A549 (cell line): ENCODE data around the gene TTC7B. TPM values are rescaled to one million over a fixed set of nuclear protein-coding genes. Genes with fewer than 3 reads are reported as not detected.

Source experiments
- ATAC-seq, 2 experiments: fragments of 200-7000 bp in 1 of 2; fragments of >200 bp in 1 of 2; cut with Nextera tagmentation in 1 of 2; cut with Tn5 transposase in 1 of 2; 3 replicates each; pipeline versions ENCODE4 v1.8.0 to v1.9.1; 2018 to 2020; ENCODE audit warnings: mild to moderate bottlenecking in 1 of 2, moderate library complexity in 1 of 2
- CTCF ChIA-PET: fragments of 300-600 bp; sonication (Branson Sonifier 250); formaldehyde crosslinking; extraction: SDS; loops from one replicate; lab custom pipeline; 2021; ENCODE audit warnings: antibody characterized with exemption, inconsistent platforms; lab: Yijun Ruan, JAX
- POLR2A ChIA-PET: fragments of 350-600 bp; formaldehyde crosslinking; extraction: SDS; loops from one replicate; lab custom pipeline; 2021; ENCODE audit warnings: antibody characterized with exemption, inconsistent platforms; lab: Yijun Ruan, JAX
- DNase-seq, 2 experiments: peaks; one replicate each; pipeline versions ENCODE4 v3.0.0 to v3.0.0-alpha.2; 2011 to 2016; ENCODE audit warnings: low read depth in 1 of 2, low spot score in 1 of 2
- FAIRE-seq: peaks from 2 replicates; lab custom pipeline; 2011; peaks lifted over from hg19 to GRCh38; lab: Jason Lieb, UNC
- H3K27ac ChIP-seq, 2 experiments: fragments of >200 bp; sonication (Bioruptor Twin); formaldehyde crosslinking; 3 replicates each; pipeline ENCODE4 v1.5.1; 2016 to 2017
- H3K4me1 ChIP-seq: fragments of >200 bp; sonication (Bioruptor Twin); formaldehyde crosslinking; 3 replicates; pipeline ENCODE4 v1.6.1; 2016
- H3K4me2 ChIP-seq: fragments of >200 bp; sonication (Bioruptor Twin); formaldehyde crosslinking; 3 replicates; pipeline ENCODE4 v1.6.1; 2016
- H3K4me3 ChIP-seq: fragments of >200 bp; sonication (Bioruptor Twin); formaldehyde crosslinking; 3 replicates; pipeline ENCODE4 v1.5.1; 2016
- H3K9me3 ChIP-seq: fragments of >200 bp; sonication (Bioruptor Twin); formaldehyde crosslinking; 3 replicates; pipeline ENCODE4 v1.6.1; 2016
- ATOH8 ChIP-seq: fragments of 250-450 bp; sonication (Bioruptor Pico); IDR thresholded peaks from 2 replicates; pipeline ENCODE4 v1.5.0; 2020; ENCODE audit warnings: low read depth, mild to moderate bottlenecking, moderate library complexity
- CHD2 ChIP-seq: fragments of 150-350 bp; IDR thresholded peaks from 2 replicates; pipeline ENCODE4 v1.6.1; 2014; ENCODE audit warnings: low read length; ENCODE audit not compliant: partially characterized antibody
- CHD4 ChIP-seq: fragments of 200-600 bp; sonication (generic); IDR thresholded peaks from 2 replicates; pipeline ENCODE4 v1.6.1; 2016; ENCODE audit warnings: antibody characterized with exemption, mild to moderate bottlenecking, borderline replicate concordance
- EHMT2 ChIP-seq: fragments of 200-600 bp; sonication (generic); IDR thresholded peaks from 2 replicates; pipeline ENCODE4 v1.6.1; 2016; ENCODE audit warnings: antibody characterized with exemption, low read depth, mild to moderate bottlenecking, moderate library complexity
- ELK1 ChIP-seq: fragments of 150-350 bp; IDR thresholded peaks from 2 replicates; pipeline ENCODE4 v1.6.1; 2014; ENCODE audit warnings: low read depth, mild to moderate bottlenecking, low read length
- ESRRA ChIP-seq: fragments of 150-350 bp; IDR thresholded peaks from 2 replicates; pipeline ENCODE4 v1.6.1; 2014; ENCODE audit warnings: mild to moderate bottlenecking, low read length, borderline replicate concordance
- FOSL2 ChIP-seq, 2 experiments: fragments of 450-650 bp in 1 of 2; fragments of >200 bp in 1 of 2; sonication (Bioruptor Twin) in 1 of 2; formaldehyde crosslinking; IDR thresholded peaks; 2 replicates each; pipeline versions ENCODE4 v1.5.0 to v1.6.1; 2016 to 2020; ENCODE audit warnings: mild to moderate bottlenecking in 1 of 2, moderate library complexity in 1 of 2
- FOXS1 ChIP-seq: fragments of 250-450 bp; sonication (Bioruptor Pico); IDR thresholded peaks from 2 replicates; pipeline ENCODE4 v1.5.0; 2020; ENCODE audit warnings: mild to moderate bottlenecking, moderate library complexity
- HDAC2 ChIP-seq: fragments of 200-600 bp; sonication (generic); IDR thresholded peaks from 2 replicates; pipeline ENCODE4 v1.6.1; 2016
- HES2 ChIP-seq: fragments of >200 bp; sonication (Bioruptor Twin); formaldehyde crosslinking; IDR thresholded peaks from 2 replicates; pipeline ENCODE4 v1.6.1; 2016
- HEYL ChIP-seq: fragments of 250-450 bp; sonication (Bioruptor Pico); IDR thresholded peaks from 2 replicates; pipeline ENCODE4 v1.8.0; 2021; ENCODE audit warnings: mild to moderate bottlenecking, moderate library complexity
- HMGXB4 ChIP-seq: fragments of 250-450 bp; sonication (Bioruptor Pico); IDR thresholded peaks from 2 replicates; pipeline ENCODE4 v1.5.0; 2021; ENCODE audit warnings: mild to moderate bottlenecking, moderate library complexity, borderline replicate concordance
- HOXA7 ChIP-seq: fragments of 250-450 bp; sonication (Bioruptor Pico); IDR thresholded peaks from 2 replicates; pipeline ENCODE4 v1.5.0; 2020; ENCODE audit warnings: mild to moderate bottlenecking, moderate library complexity
- HOXB5 ChIP-seq: fragments of 250-450 bp; sonication (Bioruptor Pico); IDR thresholded peaks from 2 replicates; pipeline ENCODE4 v1.5.0; 2020; ENCODE audit warnings: mild to moderate bottlenecking, moderate library complexity
- JUN ChIP-seq, 2 experiments: fragments of >200 bp; sonication (Bioruptor Twin); formaldehyde crosslinking; IDR thresholded peaks; 2 replicates in 1 of 2; 3 replicates in 1 of 2; pipeline ENCODE4 v1.6.1; 2016 to 2017
- KDM1A ChIP-seq: fragments of 200-600 bp; sonication (generic); IDR thresholded peaks from 2 replicates; pipeline ENCODE4 v1.6.1; 2016; ENCODE audit warnings: low read depth, mild to moderate bottlenecking
- MAFK ChIP-seq: fragments of 450-650 bp; IDR thresholded peaks from 2 replicates; pipeline ENCODE4 v1.6.1; 2014; ENCODE audit not compliant: partially characterized antibody
- NFE2L2 ChIP-seq: fragments of 150-350 bp; conservative IDR thresholded peaks from 2 replicates; pipeline ENCODE4 v1.6.1; 2014; ENCODE audit warnings: low read length
- NPAS2 ChIP-seq: fragments of 250-450 bp; sonication (Bioruptor Pico); IDR thresholded peaks from 2 replicates; pipeline ENCODE4 v1.8.0; 2022; ENCODE audit warnings: mild to moderate bottlenecking, moderate library complexity, borderline replicate concordance
- RARB ChIP-seq: fragments of 250-450 bp; sonication (Bioruptor Pico); IDR thresholded peaks from 2 replicates; pipeline ENCODE4 v1.8.0; 2021; ENCODE audit warnings: mild to moderate bottlenecking, moderate library complexity
- RCOR1 ChIP-seq: fragments of 150-350 bp; IDR thresholded peaks from 2 replicates; pipeline ENCODE4 v1.6.1; 2014; ENCODE audit warnings: antibody characterized with exemption, low read length, low read depth
- RFX5 ChIP-seq: fragments of 450-650 bp; IDR thresholded peaks from 2 replicates; pipeline ENCODE4 v1.7.1; 2014; ENCODE audit warnings: antibody characterized with exemption, mild to moderate bottlenecking, moderate library complexity
- TP53 ChIP-seq: fragments of 250-450 bp; sonication (Bioruptor Pico); IDR thresholded peaks from 2 replicates; pipeline ENCODE4 v1.5.0; 2021; ENCODE audit warnings: mild to moderate bottlenecking, moderate library complexity
- ZC3H11A ChIP-seq: fragments of 450-650 bp; IDR thresholded peaks from 2 replicates; pipeline ENCODE4 v1.6.1; 2014; ENCODE audit warnings: antibody characterized with exemption, mild to moderate bottlenecking
- ZFP36 ChIP-seq: fragments of 450-650 bp; IDR thresholded peaks from 2 replicates; pipeline ENCODE4 v1.6.1; 2014; ENCODE audit warnings: borderline replicate concordance; ENCODE audit not compliant: partially characterized antibody
- ZSCAN20 ChIP-seq: fragments of 250-450 bp; sonication (Bioruptor Pico); IDR thresholded peaks from 2 replicates; pipeline ENCODE4 v1.8.0; 2022; ENCODE audit warnings: mild to moderate bottlenecking, moderate library complexity
- WGBS: methylation state at CpG from one replicate; pipeline ENCODE4 v1.1.6; 2017; ENCODE audit errors: missing lambda C conversion rate; 5-methylcytosine and 5-hydroxymethylcytosine counted together
- polyA plus RNA-seq, 4 experiments: library from polyadenylated mRNA; depleted of rRNA in 3 of 4; stranded (reverse); fragments of >200 nt; fragmentation: RNase III in 1 of 4; extraction: RNeasy Plus Mini Kit Qiagen cat#74134 plus additional on column Dnase treatment in 1 of 4; gene quantifications; 2 replicates in 3 of 4; 3 replicates in 1 of 4; pipeline ENCODE4 v1.2.3, GENCODE V29; 2011 to 2017

Gene TTC7B
- polyA plus RNA-seq, 2 of the 4 experiments (the other 2 are of a cell fraction) = 16.6 to 28.0 TPM

GRCh38 chr14:90508536-90509254 lies 307.5 kb downstream of the TTC7B start:
- no peak overlapping the region for H3K4me2 ChIP-seq
- FAIRE-seq (no peak), ATAC-seq (0 out of 6 replicates have a peak, but pooled peaks of 1 of the 2 experiments have one; percentile 35), DNase-seq (no peak)
- no peak overlapping the region for H3K4me3 ChIP-seq
- H3K9me3 ChIP-seq = no peaks in the 10 kb centered on the region
- ChIA-PET CTCF (no interaction called here), POLR2A (no interaction called here)
- 72% methylated on average over 21 of the region's 21 CpGs for WGBS
- H3K27ac ChIP-seq = no peak overlapping the region; a peak in 2 of 6 replicates
- H3K4me1 ChIP-seq = peaks cover 37% of the 10 kb centered on the region
- TF ChIP-seq ELK1 (no peak), HOXA7 (CRISPR knock-in tag) (no peak), ZFP36 (no peak), NFE2L2 (no peak), RCOR1 (no peak), TP53 (CRISPR knock-in tag) (no peak), ZC3H11A (no peak), CHD2 (no peak), HEYL (no peak), NPAS2 (CRISPR knock-in tag) (no peak), FOSL2 (IDR thresholded peaks at IDR 0.05) (no peak), FOSL2 (CRISPR knock-in tag; IDR thresholded peaks at IDR 0.05) (no peak)
- TF ChIP-seq, all 56 proteins: peak for 0

- FAIRE-seq (no peak), ATAC-seq (no peak), DNase-seq (no peak)
- Histone ChIP-seq H3K4me2 (no peak overlapping the region), H3K4me3 (no peak overlapping the region), H3K9me3 (no peaks in the 10 kb centered on the region), H3K27ac (no peak overlapping the region), H3K4me1 (peaks cover 37% of the 10 kb centered on the region)
- 95% methylated on average over 9 of the region's 9 CpGs for WGBS
- POLR2A ChIA-PET = no interaction called here
- CTCF ChIA-PET = no interaction called here
- TF ChIP-seq RFX5 (no peak), JUN (IDR thresholded peaks at IDR 0.05) (no peak), HOXB5 (CRISPR knock-in tag) (no peak), ATOH8 (CRISPR knock-in tag) (no peak), FOXS1 (CRISPR knock-in tag) (no peak), ZSCAN20 (CRISPR knock-in tag) (no peak), TP53 (CRISPR knock-in tag) (no peak), HEYL (no peak), HDAC2 (no peak), HES2 (no peak), HMGXB4 (CRISPR knock-in tag) (no peak), ESRRA (no peak), KDM1A (no peak), CHD4 (no peak), RARB (CRISPR knock-in tag) (no peak), MAFK (no peak), NFE2L2 (no peak), EHMT2 (no peak)
Measured at GRCh38 chr14:90508036-90508435, 308.2 kb downstream of the TTC7B start.
